TTC549 (cell line): ENCODE data around the gene ZBTB21.

Experiments used
- FAIRE-seq: peaks from 2 replicates; lab custom pipeline; 2012; peaks lifted over from hg19 to GRCh38; lab: Jason Lieb, UNC

Gene ZBTB21

DNA sequence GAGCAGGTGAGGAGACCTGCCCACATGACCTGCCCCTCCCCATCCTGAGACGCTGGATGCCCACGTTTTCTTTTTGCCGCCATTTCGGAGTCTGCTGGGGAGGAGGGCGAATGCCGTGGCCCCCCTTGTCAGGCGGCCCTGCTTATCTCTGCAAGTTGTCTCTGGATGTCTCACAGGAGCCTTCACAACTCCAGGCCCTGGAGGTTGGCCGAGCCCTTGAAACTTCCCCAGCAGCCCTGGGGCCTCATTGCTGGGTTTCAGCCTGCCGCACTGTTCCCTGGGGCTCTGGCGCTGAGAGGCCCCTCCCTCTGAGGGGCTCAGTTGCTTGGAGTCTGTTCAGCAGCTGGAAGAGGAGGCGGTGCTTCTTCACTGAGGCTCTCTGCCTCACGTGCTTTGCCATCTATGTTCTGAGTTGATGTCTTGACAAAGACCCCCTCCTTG, 29.8 kb upstream of the ZBTB21 start:
- FAIRE-seq = no peak

DNA sequence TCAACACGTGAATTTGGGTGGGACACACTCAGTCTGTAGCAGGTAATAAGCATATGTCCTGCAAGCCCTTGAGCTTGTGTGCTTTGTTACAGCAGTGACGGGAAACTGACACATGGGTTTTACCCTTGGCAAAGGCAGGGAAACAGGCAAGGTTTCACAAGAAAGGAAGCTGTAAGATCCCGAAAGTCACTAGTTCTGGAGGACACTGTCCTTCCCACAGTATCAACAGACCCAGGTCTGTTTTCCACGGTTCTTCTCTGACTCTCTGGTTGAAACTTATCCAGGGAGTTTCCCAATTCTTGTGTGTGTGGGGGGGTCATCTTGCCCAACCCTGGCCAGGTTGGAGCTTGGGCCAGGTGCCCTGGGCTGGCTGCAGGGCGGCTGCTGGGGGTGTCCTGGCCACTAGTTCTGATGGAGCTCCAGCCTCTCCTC, 29.3 kb upstream of the ZBTB21 start:
- no peak for FAIRE-seq

DNA sequence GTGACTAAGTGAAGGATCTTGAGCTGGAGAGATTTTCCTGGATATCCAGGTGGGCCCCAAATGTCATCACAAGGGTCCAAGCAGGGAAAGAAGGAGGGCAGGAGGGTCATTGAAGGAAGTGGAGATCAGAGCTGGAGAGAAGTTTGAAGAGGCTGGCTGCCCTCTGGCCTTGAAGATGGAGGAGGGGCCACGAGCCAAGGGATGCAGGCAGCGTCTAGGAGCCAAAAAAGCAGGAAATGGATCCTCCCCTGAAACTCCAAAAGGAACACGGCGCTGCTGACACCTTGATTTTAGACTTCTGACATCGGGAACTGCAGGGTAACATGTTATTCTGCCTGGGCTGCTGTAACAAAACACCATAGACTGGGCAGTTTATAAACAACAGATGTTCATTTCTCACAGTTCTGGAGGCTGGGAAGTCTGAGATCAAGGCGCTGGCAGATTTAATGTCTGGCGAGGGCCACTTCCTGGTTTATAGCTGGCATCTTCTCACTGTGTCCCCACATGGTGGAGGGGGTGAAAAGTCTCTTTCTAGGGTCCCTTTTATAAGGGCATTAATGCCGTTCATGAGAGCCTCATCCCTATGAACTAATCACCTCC, 28.8 kb upstream of the ZBTB21 start:
- FAIRE-seq = no peak

DNA sequence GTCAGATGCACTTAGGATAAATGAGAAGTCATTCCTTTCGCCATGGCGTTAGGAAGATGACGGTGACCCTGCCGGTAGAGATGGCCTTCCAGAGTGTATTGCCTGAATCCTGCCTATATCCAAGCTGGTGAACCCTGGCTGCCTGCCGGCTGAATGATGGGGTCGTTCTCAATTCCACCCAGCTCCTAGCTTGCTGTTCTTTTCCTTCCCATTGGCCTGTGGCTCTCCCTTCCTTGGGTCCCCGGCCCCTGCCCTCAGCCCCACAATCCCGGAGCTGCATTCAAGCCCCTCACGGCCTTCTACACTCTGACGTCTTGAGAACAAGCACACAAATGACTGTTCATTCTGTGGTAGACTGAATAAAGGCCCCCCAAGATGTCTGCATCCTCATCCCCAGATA, 28.2 kb upstream of the ZBTB21 start:
- FAIRE-seq = no peak

DNA sequence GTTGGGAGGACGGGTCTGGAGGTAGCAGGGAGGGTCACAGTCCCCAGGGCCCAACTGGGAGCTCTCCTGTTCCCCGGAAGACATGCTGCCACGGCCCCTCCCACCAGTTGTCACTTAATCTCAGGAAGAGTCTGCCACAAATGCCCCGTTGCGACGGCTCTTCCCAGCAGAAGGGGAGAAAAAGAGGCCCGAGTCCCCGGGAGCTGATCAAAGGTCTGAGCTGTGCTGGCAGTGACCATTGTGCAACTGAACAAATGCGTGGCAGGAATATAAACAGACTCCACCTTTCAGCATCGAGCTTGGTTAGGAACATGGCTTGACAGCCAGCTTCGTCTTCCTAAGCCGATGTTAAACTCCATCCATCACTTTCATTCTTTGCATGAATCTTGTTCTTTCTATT, 27.8 kb upstream of the ZBTB21 start:
- FAIRE-seq = no peak

DNA sequence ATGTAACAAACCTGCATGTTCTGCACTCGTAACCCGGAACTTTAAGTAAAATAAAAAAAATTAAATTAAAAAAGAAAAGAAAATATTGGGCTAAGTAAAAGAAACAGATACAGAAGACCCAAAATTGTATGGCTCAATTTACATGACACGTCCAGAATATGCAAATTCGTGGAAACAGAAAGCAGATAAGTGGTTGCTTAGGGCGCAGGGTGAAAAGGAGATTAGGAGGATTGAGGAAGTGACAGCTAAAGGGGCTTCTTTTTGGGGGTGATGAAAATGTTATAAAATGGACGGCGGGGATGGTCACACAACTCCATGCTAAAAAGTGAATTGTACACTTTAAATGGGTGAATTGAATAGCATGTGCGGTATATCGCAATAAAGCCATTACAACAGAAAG, 27.4 kb upstream of the ZBTB21 start:
- FAIRE-seq = no peak

DNA sequence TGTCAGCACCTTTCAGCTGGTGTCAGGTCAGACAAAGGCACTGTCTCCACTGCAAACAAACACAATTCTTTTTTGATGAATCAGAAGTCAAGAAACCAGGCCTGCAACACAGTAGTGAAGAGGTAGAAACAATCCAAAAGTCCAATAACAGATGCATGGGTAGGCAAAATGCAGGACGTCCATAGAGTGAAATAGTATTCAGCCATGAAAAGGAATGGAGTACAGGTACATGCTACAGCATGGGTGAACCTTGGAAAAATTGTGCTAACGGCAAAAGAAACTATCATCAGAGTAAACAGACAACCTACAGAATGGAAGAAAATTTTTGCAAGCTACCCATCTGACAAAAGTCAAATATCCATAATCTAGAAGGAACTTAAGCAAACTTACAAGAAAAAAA, 26.2 kb upstream of the ZBTB21 start:
- no peak for FAIRE-seq

DNA sequence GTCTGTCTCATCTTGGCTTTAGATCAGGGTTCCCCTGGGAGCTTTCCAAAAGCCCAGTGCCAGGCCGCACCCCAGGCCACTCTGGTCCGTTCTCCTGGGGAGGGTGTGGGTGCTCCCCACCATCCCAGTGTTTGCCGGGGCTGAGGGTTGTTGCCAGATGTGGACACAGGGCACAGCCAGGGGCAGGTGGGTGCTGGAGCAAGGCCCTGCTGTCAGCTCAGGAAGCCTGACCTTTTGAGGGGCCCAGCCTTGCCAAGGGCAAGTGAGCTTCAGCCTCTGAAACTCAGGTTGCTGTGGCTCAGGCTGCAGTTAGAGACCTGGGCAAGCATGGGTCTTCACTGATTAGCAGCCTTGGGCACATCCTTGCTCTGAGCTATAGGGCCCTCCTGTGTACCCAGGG, 22.8 kb upstream of the ZBTB21 start:
- no peak for FAIRE-seq

DNA sequence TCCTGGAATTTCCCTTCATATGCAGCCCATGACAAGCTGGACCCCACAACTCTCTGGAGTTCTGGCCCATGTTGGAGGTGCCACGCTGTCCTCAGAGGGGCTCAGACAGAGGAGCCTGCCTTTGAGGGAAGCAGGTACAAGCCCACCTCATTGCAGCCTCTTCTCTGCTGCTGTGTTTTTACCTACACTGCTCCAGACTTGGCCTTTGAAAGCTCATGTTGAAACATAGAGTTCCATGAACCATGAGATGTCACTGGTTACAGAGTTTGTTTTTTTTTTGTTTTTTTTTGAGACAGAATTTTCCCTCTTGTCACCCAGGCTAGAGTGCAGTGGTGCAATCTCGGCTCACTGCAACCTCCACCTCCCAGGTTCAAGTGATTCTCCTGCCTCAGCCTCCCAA, 22.1 kb upstream of the ZBTB21 start:
- no peak for FAIRE-seq

DNA sequence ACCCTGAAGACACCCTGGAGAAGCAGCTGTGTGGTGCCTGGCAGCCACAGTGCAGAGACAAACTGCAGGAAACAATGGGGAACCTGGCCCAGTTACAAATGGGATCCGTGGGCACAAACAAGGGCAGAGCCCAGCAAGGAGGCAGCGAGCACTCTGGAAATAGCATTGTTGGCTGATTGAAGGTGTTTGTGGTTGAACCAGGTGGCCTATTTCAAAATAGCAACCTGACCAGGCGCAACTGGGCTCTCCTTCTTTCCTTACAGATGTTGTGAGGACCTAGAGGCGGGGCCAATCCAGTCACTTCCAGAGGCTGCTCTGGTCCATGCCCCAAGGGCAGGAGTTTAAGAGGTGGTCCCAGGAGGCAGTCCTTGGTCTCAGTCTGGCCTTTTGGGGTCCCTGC, 21.7 kb upstream of the ZBTB21 start:
- FAIRE-seq = no peak

DNA sequence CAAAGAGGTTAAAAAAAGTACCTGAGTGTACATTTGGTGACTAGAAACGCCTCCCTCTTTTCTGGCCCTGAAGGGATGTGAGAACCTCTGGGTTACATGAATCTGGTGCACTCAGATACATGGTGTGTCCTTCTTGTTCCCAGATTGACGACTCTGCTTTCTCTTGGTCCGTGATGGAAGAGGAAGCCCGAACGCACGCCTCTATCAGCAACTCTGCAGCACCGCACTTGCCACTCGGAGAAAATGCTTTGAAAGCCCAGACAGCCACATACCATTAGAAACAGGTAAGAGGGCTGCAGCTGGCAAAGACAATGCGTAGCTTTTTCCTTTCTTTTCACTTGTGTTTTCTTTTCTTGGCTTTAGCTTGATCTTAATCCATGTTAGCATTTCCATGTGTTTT, 21.1 kb upstream of the ZBTB21 start:
- no peak for FAIRE-seq

DNA sequence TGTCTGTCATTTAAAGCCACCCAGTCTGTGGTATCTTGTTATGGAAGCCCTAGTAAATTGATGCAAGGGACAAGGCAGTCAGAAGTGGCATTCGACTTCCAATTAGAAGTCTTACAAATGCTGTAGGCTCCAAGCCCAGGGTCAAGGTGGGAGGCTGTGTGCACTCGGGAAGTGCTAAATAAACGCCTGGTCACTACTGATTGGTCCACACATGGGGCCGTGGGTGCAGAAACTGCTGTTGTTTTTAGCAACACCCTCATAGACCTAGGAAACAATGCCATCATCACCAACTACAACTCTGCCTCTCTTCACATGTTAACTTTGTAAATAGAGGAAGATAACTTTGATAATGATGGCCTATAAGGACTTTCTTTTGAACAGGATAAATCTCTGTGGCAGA, 20.2 kb upstream of the ZBTB21 start:
- FAIRE-seq = no peak

DNA sequence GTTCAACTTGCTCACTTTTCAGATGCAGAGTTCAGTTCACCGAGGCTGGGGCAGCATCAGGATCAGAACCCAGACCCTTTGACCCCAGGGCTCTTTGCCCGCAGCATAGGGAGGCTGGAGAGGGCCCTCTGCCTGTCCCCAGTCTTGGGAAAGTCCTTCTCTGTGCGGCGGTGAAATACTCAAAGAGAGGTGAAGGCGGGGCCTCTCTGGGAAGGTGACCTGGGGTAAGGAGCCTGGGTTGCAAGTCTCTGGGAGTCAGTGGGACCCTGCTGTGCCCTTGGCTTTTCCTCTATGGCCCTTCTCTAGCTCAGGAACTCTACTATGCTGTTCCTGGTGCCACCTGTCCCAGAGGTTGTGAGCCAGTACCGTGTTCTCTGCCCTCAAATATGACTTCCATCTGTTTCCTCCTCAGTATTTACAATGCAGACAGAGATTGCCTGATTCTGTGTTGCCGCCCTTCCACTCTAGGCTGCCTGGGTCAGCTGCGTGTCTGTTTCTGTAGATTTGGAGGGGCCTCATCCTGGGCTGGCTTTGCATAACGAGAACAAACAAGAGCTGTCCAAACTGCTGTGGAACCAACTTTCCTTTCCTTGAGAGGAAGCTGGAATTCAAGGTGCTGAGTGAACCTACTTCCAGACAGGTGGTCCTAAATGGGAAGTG, 18.7 kb upstream of the ZBTB21 start:
- no peak for FAIRE-seq

DNA sequence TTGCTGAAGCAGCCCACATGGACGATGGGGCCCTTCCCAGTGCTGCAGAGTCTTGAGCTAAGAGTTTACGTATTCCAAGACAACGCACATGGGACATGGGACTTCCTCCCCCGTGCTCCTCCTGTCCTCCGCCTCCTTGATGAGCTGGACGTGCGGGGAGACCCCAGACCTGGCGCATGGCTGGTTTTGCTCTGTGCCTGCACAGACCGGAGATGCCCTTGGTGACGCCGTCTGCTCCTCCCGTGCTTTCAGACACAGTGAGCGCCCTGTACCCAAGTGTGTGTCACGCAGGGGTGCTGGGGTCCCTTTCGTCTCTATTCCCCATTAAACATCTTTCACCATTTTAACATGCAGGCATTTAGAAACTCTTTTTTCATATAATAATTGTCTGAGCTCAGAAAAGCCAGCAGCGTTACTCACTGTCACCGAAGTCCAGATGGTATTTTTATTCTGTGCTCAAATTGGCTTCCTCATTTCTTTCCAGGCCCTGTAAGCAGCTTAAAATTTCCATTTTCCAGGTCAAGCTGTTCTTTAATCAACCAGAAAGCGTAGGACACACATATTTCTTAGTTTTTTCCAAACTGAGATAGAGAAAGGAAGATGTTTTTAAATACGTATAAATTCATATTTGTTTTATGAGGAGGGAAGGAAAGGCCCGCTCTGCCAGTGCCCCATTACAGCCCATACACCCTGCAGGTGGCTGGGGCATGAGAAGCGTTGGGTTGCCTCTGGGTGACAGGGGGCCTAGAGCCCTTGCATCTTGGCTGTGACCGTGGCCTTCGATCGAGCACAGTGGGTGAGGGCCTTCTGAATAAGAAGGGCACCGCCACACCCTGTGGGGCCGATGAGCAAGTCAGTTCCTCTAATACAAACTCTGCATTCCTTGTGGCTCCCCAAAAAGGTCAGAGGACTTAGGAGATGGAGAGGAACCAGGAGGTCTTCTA, 17.9 kb upstream of the ZBTB21 start:
- no peak for FAIRE-seq

DNA sequence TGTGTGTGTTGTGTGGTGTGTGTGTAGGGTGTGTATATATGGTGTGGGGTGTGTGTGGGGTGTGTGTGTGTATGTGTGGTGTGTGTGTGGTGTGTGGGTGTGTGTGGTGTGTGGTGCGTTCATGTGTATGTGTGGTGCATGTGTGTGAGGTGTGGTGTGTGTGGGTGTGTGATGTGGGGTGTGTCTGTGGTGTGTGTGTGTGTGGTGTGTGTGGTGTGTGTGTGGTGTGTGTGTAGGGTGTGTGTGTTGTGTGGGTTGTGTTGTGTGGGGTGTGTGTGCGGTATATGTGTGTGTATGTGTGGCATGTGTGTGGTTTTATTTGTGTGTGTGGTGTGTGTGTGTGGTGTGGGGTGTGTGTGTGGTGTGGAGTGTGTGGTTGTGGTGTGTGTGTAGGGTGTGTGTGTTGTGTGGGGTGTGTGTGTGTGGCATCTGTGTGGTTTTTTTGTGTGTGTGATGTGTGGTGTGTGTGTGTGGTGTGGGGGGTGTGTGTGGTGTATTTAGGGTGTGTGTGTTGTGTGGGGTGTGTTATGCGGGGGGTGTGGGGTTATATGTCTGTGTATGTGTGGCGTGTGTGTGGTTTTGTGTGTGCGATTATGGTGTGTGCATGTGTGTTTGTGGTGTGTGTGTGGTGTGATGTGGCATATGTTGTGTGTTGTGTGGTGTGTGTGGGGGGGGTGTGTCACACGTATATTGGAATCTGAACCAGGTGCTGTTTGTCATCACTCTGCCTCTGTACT, 17.1 kb upstream of the ZBTB21 start:
- no peak for FAIRE-seq

DNA sequence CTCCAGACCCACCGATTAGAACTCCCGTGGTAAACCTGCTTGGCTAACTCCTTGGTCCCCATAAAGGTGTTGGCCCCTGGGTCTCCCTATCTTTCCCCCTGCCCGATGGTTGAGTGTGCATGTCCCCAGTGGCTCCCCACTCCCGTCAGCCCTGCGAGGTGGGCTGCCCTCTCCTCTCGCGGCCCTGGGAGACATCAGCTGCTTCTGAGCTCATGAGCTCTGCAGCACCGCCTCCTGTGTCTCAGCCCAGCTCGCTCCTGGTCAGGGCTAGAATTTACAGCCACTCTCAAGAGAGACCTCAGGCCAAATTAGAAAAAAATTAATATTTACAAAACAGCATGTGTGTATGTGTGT, 15.9 kb upstream of the ZBTB21 start:
- no peak for FAIRE-seq

DNA sequence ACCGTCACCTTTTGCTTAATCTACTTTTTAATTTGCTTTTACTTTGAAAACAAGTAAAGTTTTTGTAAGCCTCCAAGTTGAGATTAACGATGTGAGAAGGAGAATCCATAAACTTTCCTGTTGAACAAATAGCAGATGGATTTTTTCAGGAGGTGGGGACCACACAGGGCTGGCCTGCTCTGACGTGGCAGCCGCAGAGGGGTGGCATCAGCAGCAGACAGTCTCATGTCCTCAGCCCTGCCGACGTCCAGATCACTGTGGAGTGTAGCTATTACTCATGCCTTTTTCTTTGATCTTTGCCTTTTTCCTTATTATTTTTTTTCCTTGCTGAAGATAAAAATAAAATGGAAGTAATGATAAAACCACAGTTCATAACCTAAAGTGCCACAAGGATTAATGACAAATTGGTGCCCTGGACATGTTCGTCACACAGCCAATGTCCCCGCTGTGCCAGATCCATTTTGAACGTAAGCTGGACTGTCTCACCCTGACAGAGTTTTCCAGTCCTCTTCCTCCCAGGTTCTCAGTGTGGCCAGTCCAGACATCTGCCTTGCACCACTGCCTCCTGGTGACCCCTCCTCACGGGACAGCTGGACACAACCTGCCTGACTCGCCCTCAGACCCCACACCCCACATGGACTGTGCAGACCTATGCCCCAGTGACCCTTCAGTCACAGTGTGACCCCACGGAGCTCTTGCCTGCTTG, 15.4 kb upstream of the ZBTB21 start:
- FAIRE-seq = no peak

DNA sequence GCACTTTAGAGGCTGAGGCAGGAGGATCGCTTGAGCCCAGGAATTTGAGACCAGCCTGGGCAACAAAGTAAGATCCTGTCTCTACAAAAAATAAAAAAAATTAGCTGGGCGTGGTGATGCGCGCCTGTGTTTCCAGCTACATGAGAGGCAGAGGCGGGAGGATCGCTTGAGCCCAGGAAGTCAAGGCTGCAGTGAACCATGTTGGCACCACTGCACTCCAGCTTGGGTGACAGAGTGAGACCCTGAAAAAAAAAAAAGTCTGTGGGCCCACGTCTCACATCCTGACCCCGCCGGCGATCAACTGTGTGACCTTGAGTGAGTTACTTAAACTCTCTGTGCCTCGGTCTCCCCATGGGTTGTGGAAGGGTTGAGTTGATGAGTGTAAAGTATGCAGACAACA, 12.7 kb upstream of the ZBTB21 start:
- no peak for FAIRE-seq

DNA sequence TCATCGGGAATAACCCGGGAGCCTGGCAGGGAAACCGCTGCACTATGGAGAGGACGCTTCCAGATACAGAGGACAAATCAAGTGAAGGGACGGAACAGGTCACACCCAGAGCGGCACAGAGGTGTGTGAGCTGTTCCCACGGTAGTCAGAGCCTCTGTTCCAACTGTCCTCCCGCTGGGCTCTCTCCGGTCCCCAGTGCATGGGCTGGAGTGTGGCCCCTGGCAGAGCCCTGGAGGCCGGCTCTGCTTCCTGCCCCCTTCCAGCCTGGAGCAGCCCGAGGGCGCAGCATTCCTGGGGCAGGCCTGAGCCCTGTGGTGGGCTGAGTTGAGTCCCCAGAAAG, 11.9 kb upstream of the ZBTB21 start:
- FAIRE-seq = no peak

DNA sequence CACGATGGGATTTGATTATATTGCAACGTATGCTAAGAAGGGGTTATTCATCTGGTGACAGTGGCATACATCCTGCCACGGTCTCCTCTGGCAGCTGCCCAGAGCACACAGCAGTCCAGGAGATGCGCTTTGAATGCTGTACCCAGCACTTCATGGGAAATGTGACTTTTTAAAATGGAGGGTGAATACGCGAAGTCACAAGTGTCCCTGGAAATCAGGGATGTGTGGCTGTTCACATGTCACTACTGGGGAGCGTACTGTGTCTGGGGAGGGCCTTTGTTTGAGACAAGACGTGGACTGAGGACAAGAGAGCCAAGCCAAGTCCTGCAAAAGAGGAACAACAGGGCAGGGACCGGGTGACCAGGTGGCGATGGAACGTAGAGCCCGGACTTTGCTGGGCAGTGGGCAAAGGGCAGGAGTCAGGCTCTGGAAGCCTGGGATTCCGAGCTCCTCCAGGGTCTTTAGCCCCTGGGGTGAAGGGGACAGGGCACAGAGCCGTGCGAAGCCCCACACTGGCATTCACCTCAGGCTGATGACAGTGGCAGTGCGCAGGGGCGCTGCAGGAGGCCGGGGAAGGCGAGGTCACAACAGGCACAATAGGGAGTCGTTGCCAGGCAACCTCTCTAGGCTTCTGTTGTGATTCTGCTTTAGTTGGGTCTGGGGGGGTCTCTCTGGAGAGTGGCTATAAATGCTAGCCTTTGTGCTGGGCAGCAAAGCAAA, 11.4 kb upstream of the ZBTB21 start:
- no peak for FAIRE-seq

DNA sequence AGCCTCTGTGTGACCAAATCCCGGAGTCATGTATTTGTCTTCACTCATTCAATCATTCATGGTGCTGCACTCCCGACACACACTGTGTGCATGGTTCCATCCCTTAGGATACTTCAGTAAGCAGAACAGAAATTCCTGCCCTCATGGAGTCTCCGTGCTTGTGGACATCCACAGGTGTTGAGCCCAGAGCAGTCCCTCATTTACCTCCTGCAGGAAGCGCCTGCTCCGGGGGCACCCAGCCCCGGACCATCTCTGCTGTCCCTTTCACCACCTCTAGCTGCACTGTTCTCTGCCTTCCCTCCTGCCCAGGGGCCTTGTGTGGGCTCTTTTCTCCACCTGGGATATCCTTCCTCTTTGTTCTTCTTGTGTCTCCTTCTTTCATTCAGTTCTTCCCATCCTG, 9.5 kb upstream of the ZBTB21 start:
- no peak for FAIRE-seq
